Stimulated activated CD4-positive, alpha-beta T cell treated with anti-CD3 and anti-CD28 coated beads, Interleukin-4, amount 100 ng/mL, for 4 hours (primary cell): ENCODE data around the gene FXR2.

ENCODE experiments used
- DNase-seq, 2 experiments: peaks; one replicate each; pipeline ENCODE4 v3.0.0-alpha.2; 2020

FXR2 gene

DNA sequence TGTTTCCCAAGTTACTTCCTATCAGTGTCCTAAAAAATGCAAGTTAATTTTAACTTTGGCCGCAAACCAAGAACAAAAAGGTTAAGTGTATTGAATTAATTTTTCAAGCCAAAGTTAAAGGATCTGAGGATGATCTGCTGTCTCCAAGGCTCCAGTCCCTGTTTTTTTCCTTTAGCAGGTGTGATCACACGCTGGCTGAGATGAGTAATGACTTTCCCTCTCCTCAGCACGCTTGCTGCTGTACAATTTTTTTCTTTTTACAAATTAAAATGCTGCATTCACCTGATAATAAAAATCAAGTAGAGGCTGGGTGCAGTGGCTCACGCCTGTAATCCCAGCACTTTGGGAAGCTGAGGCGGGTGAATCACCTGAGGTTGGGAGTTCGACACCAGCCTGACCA, 69.8 kb downstream of the FXR2 start:
- DNase-seq: no peak
